Measurements from ENCODE around the gene XXYLT1.

XXYLT1 gene

DNA sequence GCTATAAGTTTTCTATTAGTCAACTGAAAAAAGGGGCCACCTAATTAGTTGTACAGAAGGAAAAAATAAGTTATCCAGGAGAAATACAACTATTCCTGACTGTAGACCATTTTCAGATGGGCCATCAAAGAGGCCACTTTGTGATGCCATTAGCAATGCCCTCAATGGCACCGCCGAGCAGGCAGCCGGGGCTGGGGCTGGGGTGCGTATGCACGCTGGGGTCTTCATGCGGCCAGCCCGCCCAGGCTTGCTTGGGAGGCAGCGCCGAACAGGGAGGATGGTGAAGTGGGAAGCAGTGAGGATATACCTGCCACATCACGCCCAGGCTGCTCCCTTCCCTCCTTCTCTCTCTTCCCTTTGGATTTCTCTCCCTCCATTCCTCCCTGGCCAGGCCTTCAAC lies 128.4 kb downstream of the XXYLT1 start:
- Histone ChIP-seq H3K9ac (ENCODE audit: low read depth, low read length) (no peak overlapping the region), H3K4me1 (ENCODE audit: insufficient read depth, low read length) (no peaks in the 10 kb centered on the region), H3K9me3 (ENCODE audit: control insufficient read depth, insufficient read depth, low read length) (no peaks in the 10 kb centered on the region; the same call in 1 of the 2 replicates), H3K36me3 (ENCODE audit: insufficient read depth, low read length) (no peaks in the 10 kb centered on the region; the same call in 1 of the 2 replicates)

DNA sequence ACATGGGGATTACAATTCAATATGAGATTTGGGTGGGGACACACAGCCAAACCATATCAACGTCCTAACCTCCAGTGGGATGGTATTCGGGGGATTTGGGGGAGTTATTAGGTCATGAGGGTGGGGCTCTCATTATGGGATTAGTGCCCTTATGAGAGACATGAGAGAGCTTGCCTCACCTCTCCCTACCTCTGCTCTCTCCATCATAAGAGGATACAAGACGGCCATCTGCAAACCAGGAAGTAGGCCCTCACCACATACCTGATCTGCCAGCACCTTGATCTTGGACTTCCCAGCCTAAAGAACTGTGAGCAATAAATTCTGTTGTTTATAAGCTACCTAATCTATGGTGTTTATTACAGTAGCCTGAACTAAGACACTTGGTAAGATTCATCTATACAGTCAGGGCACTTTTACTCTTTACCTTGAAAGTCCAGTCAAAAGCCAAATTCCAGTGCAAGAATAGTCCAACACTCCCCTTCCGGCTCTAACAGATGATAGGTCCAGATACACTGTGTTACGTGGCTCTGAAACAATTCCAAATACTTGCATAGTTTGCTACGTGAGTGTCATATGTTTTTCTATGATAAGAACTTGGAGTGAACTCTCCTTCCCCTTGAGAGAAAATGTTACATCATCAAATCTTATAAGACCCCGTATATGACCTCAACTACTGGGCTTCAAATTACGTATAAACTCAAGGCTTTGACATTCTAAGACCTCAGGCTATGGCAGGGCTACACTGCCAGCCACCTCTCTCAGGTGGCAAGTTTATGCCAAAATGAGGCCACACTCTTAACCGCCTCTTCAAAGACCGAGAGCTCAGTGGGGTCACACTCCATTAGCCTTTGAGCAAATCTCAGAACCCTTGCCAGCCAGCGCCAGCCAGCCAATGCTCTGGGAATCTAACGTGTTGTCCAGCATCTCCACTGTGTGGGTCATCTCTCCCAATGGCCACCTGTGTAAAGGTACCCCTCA lies 129.9 kb downstream of the XXYLT1 start:
- Histone ChIP-seq H3K9ac (ENCODE audit: low read depth, low read length) (no peak overlapping the region), H3K36me3 (ENCODE audit: insufficient read depth, low read length) (no peaks in the 10 kb centered on the region; the same call in 1 of the 2 replicates), H3K4me1 (ENCODE audit: insufficient read depth, low read length) (no peaks in the 10 kb centered on the region), H3K9me3 (ENCODE audit: control insufficient read depth, insufficient read depth, low read length) (no peaks in the 10 kb centered on the region; the same call in 1 of the 2 replicates)

DNA sequence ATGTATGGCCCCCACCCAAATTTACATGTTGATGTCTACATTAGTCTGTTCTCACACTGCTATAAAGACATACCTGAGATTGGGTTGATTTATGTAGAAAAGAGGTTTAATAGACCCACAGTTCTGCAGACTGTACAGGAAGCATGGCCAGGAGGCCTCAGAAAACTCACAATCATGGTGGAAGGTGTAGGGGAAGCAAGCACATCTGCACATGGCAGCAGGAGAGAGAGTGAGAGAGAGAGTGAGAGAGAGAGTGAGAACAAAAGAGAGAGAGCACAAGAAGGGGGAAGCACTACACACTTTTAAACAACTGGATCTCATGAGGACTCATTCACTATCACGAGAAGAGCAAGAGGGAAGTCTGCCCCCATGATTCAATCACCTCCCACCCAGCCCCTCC lies 130.5 kb downstream of the XXYLT1 start:
- Histone ChIP-seq H3K9me3 (ENCODE audit: control insufficient read depth, insufficient read depth, low read length) (no peaks in the 10 kb centered on the region; the same call in 1 of the 2 replicates), H3K4me1 (ENCODE audit: insufficient read depth, low read length) (no peaks in the 10 kb centered on the region), H3K36me3 (ENCODE audit: insufficient read depth, low read length) (no peaks in the 10 kb centered on the region; the same call in 1 of the 2 replicates), H3K9ac (ENCODE audit: low read depth, low read length) (no peak overlapping the region)

- Histone ChIP-seq H3K9ac (ENCODE audit: low read depth, low read length) (no peak overlapping the region), H3K4me1 (ENCODE audit: insufficient read depth, low read length) (no peaks in the 10 kb centered on the region), H3K9me3 (ENCODE audit: control insufficient read depth, insufficient read depth, low read length) (no peaks in the 10 kb centered on the region; the same call in 1 of the 2 replicates), H3K36me3 (ENCODE audit: insufficient read depth, low read length) (no peaks in the 10 kb centered on the region; the same call in 1 of the 2 replicates)
Observed at GRCh38 chr3:195139876-195140240, 131.1 kb downstream of the XXYLT1 start.

DNA sequence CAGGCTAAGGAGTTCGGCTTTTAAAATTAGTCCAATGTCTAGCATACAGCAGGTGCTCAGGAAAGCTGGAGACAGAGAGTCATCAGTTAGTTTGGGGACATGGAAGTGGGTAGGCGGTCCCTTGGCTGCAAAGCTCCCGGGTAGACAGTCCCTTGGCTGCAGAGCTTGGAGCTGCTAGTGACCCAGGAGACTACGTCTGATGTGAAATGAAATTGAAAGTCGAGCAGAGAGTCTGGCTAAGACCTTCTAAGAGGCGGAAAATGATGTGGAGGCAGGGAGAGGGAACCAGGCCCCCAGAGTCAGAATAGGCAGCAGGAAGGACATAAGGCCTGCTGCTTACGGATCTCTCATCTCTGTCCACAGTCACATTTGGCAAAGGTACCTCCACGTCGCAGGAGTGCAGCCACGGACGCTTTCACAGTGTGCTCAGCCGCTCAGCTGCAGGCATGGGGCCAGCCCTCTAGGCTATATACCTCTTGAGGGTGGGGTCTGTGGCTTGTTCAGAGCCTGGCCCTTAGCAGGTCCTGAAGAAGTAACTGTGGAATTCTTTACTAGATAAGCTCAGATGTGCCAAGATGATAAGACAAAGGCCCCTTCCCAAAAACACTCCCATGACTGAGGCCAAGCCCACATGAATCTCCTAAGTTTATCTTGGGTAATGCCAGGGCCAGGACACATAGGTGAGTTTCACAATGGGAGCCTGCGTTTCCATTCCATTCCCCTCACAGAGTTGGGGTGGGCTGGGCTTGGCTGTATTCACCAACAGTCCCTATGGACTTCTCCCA lies 131.7 kb downstream of the XXYLT1 start:
- no peaks in the 10 kb centered on the region; the same call in 1 of the 2 replicates for H3K9me3 ChIP-seq (ENCODE audit: control insufficient read depth, insufficient read depth, low read length)
- no peak overlapping the region for H3K9ac ChIP-seq (ENCODE audit: low read depth, low read length)
- no peaks in the 10 kb centered on the region for H3K4me1 ChIP-seq (ENCODE audit: insufficient read depth, low read length)
- H3K36me3 ChIP-seq (ENCODE audit: insufficient read depth, low read length), result no peaks in the 10 kb centered on the region; the same call in 1 of the 2 replicates

DNA sequence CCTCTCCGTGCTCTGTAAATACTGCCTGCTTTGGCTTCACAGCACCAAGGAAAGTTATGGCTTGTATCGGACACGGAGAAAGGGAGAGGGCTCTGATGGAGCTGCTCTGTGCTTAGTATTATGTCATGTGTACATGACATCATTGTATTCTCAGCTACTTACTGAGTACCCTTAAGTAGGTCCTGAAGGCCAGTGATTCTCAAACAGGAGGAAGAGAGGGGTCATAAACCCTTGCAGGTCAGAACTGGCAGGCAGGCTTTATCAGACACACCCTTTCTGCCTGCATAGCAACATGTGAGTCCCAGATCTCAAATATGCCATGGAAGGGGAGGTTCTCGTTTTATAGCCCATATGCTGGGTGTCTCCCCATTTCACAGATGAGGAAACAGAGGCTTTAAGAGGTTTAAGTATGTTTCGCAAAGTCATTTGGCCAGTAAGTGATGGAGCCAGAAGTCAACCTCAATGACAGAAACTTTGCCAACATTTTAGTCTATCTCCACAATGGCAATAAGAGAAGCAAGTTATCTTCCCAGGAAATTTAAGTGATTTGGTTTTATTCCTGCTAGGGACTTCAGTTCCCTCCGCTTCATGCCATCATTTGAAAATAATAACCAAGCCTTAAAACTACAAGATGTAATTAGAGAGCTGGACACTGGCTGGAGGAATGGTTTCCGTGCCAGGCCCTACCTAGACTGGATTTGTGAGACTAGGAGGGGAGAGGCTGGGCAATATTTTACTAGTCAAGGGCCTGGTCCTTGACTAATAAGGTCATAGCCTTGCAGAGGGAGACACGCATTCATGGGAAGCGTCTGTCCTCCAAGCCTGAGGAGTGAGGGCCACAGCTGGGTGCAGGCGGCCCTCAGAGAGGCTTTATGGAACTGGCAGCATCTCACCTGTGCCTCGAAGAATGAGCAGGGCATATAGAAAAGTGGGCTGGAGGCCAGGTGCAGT lies 133.0 kb downstream of the XXYLT1 start:
- Histone ChIP-seq H3K9me3 (ENCODE audit: control insufficient read depth, insufficient read depth, low read length) (no peaks in the 10 kb centered on the region; the same call in 1 of the 2 replicates), H3K9ac (ENCODE audit: low read depth, low read length) (no peak overlapping the region), H3K36me3 (ENCODE audit: insufficient read depth, low read length) (no peaks in the 10 kb centered on the region; the same call in 1 of the 2 replicates), H3K4me1 (ENCODE audit: insufficient read depth, low read length) (no peaks in the 10 kb centered on the region)

- H3K9ac ChIP-seq (ENCODE audit: low read depth, low read length), result no peak overlapping the region
- no peaks in the 10 kb centered on the region for H3K36me3 ChIP-seq (ENCODE audit: insufficient read depth, low read length)
- no peaks in the 10 kb centered on the region; the same call in 1 of the 2 replicates for H3K9me3 ChIP-seq (ENCODE audit: control insufficient read depth, insufficient read depth, low read length)
- 0 out of 2 replicates have a peak, but pooled peaks cover under 1% of the 10 kb centered on the region for H3K4me1 ChIP-seq (ENCODE audit: insufficient read depth, low read length)
Observed at GRCh38 chr3:195135917-195136316, 135.0 kb downstream of the XXYLT1 start.

GRCh38 chr3:195134431-195134830 lies 136.5 kb downstream of the XXYLT1 start:
- no peaks in the 10 kb centered on the region for H3K9me3 ChIP-seq (ENCODE audit: control insufficient read depth, insufficient read depth, low read length)
- no peak overlapping the region for H3K9ac ChIP-seq (ENCODE audit: low read depth, low read length)
- H3K36me3 ChIP-seq (ENCODE audit: insufficient read depth, low read length), result no peaks in the 10 kb centered on the region
- 0 out of 2 replicates have a peak, but pooled peaks cover 4% of the 10 kb centered on the region for H3K4me1 ChIP-seq (ENCODE audit: insufficient read depth, low read length)

DNA sequence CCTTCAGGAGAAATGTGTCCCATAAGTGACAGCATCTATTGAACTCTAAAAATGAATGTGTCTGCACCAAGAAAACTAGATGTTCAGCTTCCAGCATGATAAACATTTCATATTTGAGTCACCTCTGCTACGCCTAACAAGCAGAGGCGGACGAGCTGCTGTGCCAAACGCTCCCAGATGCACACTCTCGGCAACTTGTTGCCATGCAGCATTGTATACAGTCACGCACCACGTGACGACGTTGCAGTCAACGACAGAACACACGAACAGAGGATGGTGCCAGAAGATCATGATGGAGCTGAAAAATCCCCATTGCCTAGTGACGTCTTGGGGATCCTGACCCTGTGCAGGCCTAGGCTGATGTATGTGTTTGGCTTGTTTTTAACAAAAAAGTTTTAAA lies 137.5 kb downstream of the XXYLT1 start:
- Histone ChIP-seq H3K4me1 (ENCODE audit: insufficient read depth, low read length) (0 out of 2 replicates have a peak, but pooled peaks cover 4% of the 10 kb centered on the region), H3K9ac (ENCODE audit: low read depth, low read length) (no peak overlapping the region), H3K9me3 (ENCODE audit: control insufficient read depth, insufficient read depth, low read length) (no peaks in the 10 kb centered on the region), H3K36me3 (ENCODE audit: insufficient read depth, low read length) (no peaks in the 10 kb centered on the region)

DNA sequence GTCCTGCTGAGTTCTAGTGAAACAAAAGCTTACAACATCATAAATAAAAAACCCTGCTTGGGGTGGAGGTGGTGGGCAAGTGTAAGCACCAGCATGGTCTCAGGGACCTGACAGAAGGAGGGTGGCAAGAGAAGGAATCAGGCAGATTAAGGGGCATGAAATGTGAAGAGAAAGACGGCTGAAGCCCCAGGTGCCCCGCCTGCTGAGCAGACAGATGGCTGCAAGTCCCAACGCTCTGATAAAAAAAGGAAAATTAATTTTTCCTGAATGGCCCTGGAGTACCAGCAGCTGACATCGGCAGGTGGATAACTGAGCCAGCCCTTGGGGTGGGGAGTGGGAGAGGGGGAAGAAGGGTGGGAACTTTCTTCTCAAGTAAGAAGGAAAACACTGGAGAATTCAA lies 137.9 kb downstream of the XXYLT1 start:
- Histone ChIP-seq H3K36me3 (ENCODE audit: insufficient read depth, low read length) (no peaks in the 10 kb centered on the region), H3K4me1 (ENCODE audit: insufficient read depth, low read length) (0 out of 2 replicates have a peak, but pooled peaks cover 4% of the 10 kb centered on the region), H3K9ac (ENCODE audit: low read depth, low read length) (no peak overlapping the region), H3K9me3 (ENCODE audit: control insufficient read depth, insufficient read depth, low read length) (no peaks in the 10 kb centered on the region)

DNA sequence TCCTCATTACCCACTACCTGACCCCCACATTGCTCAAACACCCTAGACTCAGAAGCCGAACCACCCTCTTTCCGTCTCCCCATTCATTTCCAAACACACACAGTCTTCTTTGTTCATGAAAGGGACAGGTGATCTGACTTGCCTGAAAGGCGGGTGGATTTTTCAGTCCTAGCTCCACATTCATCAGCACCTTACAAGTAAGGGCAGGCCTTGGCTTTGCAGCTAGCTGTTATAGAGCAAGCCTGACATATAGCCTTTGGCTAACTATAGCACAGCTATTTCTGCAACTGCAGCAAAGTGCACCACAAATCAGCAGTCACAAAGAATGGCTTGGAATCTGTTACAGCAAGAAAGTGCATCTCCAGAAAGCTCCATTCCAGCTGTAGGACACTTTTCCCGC lies 139.8 kb downstream of the XXYLT1 start:
- no peaks in the 10 kb centered on the region for H3K9me3 ChIP-seq (ENCODE audit: control insufficient read depth, insufficient read depth, low read length)
- H3K4me1 ChIP-seq (ENCODE audit: insufficient read depth, low read length), result 0 out of 2 replicates have a peak, but pooled peaks cover 4% of the 10 kb centered on the region
- no peaks in the 10 kb centered on the region for H3K36me3 ChIP-seq (ENCODE audit: insufficient read depth, low read length)
- H3K9ac ChIP-seq (ENCODE audit: low read depth, low read length), result no peak overlapping the region

DNA sequence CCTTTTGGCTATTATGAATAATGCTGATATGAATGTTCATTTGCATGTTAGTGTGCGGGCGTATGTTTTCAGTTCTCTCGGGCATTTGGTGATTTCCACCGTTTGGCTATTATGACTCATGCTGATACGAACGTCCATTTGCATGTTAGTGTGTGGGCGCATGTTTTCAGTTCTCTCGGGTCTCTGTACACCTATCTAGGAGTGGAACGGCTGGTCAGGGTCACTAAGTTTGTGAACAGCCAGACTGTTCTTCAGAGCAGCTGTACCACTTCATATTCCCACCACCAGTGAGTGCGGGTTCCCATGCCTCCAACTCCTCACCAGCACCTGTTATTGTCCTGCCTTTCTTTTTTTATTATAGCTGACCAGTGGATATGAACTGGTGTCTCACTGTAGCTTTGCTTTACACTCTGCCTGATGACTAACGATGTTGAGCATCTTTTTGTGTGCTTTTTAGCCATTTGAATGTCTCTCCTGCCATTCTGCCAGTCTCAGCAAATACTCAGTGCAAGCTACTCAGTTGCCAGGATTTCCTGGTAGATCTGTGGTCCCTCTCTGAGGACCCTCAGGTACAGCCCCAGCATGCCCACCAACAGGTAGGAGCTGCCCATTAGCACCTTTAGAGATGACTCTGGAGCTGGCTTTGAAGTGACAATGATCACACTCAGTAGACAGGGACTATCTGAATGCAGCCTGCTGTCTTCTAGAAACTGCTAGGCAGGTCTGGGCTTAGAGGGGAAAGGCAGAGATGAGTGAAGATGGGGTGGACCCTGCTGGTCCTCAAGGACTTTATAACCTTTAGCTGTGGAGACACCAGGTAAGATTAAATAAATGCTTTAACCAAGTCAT lies 141.1 kb downstream of the XXYLT1 start:
- Histone ChIP-seq H3K9ac (ENCODE audit: low read depth, low read length) (no peak overlapping the region), H3K4me1 (ENCODE audit: insufficient read depth, low read length) (0 out of 2 replicates have a peak, but pooled peaks cover 4% of the 10 kb centered on the region), H3K36me3 (ENCODE audit: insufficient read depth, low read length) (no peaks in the 10 kb centered on the region), H3K9me3 (ENCODE audit: control insufficient read depth, insufficient read depth, low read length) (no peaks in the 10 kb centered on the region)
